ENCODE results near the gene KERA.
"Not testable (repeated sequence)": the region's sequence is repeated elsewhere in the genome, so short reads cannot be mapped to it uniquely, and the experiment has no call there.

Gene KERA, protein sequence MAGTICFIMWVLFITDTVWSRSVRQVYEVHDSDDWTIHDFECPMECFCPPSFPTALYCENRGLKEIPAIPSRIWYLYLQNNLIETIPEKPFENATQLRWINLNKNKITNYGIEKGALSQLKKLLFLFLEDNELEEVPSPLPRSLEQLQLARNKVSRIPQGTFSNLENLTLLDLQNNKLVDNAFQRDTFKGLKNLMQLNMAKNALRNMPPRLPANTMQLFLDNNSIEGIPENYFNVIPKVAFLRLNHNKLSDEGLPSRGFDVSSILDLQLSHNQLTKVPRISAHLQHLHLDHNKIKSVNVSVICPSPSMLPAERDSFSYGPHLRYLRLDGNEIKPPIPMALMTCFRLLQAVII

DNA sequence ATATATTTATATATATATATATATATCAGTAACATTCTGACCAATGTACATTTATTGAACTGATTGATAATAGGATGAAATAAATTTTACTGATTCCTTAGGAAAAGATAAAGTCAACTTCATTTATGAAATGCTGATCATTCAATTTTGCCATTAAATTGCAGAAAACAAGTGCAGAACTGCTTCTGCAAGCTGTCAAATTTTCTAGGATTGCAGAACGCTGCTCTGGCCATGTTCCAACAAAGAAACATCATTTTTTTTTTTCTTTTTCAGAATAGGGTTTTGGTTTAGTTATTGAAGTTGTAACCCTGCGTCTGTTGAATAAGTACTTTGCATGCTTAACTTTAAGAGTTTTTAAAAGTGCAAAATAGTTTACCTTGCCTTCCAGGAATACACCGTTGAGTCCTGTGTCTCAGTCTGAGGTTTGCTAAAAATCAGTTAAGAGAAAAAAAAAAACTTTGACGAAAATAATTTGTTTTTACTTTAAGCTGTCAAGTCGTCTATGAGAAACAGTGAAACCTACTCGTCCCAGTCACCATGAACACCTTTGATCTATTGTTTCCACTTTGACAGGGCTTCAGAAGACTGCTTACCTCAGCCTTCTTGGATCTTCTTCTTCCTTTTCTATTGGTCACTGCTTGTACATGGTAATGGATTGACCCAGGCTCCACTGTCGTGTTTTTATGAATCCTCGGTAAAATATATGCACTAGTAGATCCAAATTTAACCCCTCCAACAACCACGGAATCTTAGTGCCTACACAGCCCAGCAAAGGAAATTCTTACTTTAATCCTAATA lies at the start of gene KERA:
TSS of gene KERA (minus strand) at position 657 of the 798 bp plus-strand sequence. CDS start 1,743 bp downstream, outside the sequence.
- DNase-seq = no peak

DNA sequence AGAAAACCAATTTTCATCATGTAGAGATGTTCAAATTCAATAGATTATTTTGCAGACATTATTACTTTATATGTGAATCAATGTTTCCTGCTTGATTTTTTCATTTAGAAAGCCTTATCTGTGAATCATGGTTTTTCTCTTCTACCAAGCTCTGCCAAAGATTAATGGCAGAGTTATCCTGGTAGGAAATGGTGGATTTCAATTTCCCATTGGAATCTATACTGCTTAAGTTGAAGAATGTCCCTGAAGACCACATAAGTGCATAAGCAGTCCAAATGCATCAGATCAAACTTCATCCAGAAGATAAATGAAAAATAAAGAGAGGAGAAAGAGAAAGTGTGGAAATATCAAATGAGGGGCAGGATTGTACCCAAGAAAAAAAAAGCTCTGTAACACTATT lies 48.5 kb upstream of the KERA start:
- no peak for DNase-seq

DNA sequence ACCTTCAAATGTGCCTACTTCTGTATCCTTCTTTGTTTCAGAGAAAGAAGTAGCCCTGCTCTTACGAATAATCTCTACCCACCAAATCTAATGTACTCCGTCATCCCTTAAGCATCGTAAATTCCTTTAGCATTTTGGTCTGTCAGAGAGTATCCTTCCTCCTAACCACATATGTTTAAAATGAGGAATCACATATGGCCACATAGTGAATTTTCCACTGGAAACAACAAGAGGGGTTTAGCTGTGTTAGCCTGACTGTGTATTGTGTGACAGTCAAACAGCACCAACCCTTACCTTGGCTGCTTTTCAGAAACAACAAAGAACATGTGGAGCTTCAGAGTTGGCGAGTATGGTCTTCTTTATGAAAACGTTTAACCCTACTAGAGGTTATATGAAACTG lies 48.0 kb upstream of the KERA start:
- no peak for DNase-seq

DNA sequence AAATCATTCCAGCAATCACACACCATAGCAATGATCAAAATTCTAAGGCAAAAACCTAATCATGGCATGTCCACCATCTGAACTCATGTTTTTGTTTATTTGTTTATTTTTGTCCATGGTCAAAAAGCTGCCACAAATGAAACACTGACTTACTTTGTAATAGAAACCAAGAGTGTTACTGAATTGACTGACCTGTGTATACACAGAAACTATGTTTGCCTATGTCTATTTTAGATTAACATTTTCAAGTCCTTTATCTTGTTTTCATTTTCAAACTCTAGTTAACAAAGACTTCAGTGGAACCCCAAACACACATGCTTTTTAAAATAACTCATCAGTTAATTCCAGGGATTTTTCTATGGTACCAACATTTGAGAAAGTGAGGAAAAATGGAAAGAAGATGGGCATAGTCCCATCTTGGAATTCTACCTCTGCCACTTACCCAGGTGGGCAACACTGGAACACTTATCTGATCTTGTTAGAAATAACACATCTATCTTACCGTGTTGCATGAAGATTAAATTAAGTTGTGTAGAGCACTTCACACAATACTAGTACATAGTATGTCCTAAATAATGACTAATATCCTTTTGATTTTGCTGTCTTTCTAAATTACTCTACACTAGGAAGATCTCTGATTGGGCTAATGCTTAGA lies 47.1 kb upstream of the KERA start:
- DNase-seq = no peak

DNA sequence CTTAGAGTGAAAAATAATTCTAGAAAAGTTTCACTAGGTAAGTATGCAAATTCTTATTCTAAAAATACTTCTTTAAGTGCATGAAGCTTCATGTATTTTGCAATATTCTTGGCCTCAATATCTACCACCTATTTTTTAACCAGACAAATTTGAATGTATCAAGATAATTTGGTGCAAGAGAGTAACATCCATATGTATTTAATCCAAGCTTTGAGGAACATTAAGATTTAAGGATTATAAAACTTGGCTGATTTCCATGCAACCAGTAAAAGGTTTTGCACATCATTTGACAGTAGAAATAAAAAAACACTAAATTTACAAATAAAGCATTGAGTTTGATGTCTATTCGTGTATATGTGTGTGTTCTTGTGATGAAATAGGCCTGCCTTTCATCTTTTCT lies 45.8 kb upstream of the KERA start:
- no peak for DNase-seq

DNA sequence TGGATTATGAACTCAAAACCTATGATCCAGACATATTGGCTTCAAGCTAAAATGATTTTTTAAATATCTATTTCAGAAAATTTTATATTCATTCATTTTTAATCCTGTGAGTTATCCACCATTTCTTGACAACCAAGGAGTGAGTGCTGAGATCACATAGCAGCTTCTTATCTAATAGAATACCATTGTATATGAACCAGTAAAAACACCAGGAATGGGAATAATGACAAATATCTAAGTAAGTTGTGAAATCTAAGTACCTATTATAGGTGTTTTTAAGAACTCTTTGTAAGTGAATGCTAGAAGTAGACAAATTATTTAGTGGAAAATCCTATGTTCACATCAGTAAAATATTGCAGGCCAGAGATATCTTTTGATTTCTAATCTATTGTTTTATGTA lies 45.3 kb upstream of the KERA start:
- DNase-seq = no peak

DNA sequence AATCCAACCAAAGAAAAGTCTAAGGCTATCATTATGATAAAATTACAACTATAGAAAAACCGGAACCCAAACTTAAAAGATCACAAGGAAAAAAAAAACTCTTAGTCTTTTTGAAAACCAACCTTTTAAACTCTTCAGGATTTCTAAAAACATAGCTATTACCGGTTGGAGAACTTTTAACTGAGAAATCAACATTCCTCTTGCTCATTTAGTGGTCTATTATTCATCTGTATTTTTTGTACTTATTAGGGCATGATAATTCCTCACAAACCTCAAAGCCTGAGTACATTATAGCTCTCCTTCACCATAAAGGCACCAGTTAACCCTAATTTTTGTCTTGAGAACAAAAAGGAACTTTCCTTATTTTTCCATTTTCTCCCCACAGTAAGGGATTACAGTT lies 43.1 kb upstream of the KERA start:
- no peak for DNase-seq

DNA sequence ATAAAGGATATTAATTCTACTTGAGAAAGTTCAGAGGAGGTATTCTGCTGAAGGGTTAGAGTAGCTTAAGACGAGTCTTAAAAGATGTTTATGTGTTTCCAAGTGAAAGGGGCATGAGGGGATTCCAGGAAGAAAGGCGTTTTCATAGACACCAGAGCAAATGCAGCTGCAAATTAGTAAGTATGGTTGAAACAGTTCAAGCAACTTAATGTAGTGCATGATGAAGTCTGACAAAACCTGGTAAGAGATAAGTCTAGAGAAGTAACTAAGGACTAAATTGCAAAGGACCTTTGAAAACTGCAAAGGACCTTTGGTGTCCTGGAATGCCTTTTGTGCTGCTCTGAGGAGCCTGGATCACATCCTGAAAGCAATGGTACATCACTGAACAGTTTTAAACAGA lies 42.0 kb upstream of the KERA start:
- DNase-seq = no peak

DNA sequence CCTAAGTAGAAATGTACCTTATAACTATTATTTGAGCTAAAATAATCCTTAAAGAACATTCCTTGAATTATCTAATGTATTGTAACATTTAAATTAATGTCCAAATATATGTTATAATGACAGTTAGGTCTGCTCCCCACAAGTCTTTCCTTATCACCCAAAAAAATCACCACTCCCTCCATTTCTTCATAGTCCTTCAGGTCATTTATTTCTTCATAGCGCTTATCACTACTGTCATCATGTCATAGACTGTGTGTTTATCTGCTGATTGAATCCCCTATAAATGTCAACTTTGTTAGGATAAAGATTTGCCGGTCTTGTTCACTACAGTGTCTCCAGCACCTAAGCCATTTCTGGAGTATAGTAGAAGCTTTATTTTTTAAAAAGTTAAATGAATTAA lies 41.5 kb upstream of the KERA start:
- no peak for DNase-seq

DNA sequence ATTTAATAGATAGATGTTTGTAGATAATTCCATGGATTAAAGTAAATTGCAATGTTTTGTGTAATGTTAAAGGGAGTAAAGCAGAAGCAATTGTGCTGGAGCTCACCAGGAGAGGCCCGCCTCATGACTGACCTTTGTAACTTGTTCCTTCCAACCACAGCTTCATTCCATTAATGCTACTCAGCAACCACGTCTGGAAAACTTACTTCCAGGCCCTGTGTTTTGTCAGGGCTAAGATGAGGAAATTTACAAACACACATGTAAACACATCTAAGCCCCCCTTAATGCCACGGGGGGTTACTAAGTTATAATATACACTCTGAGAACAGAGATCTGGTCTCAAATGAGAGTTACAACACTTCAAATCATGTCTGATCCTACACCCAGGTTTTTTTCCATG lies 41.1 kb upstream of the KERA start:
- DNase-seq = no peak

DNA sequence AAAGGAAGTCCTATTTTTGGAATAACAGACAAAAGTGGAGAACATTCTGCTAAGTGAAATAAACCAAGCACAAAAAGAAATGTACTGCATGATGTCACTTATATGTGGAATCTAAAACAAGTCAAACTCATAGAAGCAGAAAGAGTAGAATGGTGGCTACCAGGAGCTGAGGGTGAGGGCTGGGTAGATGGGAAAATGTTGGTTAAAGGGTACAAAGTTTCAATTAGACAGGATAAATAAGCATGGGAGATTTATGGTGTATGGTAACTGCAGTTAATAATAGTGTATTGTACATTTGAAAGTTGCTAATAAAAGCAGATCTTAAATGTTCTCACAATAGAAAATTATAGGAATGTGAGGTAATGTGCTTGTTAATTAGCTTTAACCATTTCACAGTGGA lies 40.6 kb upstream of the KERA start:
- no peak for DNase-seq

DNA sequence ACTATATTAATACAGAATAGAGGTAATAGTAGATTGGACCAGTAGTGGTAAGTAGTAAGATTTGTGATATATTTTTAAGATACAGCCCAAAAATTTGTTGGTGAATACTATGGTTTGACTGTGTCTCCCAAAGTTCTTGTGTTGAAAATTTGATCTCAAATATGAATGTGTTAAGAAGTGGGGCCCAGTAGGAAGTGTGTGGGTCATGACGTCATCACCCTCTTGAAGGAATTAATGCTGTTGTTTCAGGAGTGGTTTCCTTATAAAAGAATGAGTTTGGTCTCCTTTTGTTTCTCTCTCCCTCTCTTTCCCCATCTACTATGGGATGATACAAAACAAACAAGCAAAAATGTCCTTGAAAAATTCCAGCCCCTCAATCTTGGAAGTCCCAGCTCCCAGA lies 37.1 kb upstream of the KERA start:
- DNase-seq = no peak

DNA sequence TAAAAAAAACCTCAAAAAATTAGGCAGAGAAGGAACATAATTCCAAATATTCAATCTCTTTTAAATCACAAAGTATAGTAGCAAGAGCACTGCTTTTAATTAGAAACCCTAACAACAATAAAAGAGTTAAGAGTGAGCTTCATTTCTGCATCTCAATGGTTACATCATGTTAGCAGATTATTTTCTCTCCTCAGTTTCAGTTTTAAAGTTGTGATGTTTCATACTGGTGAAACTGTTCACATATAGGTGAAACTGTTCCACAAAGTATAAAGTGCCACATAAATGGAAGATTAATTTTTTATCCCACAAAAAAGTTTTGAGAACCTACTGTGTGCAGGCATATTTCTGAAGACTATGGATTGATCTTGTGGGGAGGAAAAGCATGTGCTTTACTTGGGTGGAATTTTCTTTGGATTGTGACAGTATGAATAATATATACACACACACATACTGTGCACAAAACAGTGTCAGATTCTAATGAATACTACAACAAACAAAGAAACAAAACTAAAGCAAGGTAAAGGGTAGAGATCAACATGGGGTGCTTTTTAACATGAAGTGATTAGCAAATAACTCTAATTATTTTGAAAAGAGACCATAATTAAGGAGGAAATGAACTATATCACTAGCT lies 36.3 kb upstream of the KERA start:
- no peak for DNase-seq

DNA sequence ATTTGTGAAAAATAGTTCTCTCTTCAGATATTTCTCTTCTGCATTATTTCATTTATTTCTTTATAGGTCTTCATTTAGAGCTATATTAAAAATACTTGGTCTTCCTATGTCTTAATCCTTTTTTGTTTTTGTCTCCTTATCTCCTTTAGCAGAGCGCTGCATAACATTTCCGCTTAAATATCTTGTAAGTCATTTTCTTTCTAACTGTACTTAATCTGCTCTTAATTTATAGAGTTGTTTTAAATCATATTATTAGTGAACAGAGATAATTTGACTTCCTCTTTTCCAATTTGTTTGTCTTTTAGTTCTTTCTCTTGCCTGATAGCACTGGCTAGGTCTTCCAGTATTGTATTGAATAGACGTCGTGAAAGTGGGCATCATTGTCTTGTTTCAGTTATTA lies 35.5 kb upstream of the KERA start:
- no peak for DNase-seq

DNA sequence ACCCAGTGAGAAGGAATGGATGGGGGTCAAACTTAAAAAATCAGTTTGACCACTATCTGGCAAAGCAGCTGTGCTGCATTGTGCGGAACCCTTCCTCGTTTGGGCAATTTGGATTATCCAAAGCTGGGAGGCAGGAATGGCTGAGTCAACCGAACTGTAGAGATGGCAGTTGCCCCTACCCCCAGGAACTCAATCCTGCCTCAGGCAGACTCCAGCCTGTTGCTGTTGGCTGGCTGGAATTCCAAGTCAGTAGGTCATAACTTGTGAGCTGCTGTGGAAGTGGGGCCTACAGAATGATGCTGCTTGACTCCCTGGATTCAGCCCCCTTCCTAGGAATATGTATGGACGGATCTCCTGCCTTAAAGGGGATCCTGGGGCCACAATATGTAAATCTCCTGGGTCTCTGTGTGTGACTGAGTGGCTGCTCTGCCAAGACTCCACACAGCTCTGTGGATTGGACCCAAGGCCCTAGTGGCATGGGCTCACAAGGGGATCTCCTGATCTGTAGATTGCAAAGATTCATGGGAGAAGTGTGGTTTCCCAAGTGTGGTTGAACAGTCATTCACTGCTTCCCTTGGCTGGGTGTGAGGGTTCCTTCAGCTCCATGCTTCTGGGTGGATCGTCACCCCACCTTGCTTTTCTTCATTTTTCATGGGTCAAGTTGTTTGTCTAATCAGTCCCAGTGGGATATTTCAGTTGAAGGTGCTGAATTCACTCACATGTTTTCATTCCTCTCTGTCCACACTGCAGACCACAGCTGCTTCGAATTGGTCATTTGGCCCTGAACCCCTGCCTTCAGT lies 34.3 kb upstream of the KERA start:
- no peak for DNase-seq

DNA sequence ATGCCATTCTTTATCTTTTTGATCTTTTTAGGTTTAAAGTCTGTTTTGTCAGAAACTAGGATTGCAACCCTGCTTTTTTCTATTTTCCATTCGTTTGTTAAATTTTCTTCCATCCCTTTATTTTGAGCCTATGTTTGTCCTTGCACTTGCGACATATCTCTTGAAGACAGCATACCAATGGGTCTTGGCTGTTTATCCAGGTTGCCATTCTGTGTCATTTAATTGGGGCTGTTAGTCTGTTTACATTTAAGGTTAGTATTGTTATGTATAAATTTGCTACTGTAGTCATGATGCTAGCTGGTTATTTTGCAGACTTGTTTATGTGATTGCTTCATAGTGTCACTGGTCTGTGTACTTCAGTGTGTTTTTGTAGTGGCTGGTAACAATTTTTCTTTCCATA lies 32.1 kb upstream of the KERA start:
- DNase-seq = not testable (repeated sequence)

DNA sequence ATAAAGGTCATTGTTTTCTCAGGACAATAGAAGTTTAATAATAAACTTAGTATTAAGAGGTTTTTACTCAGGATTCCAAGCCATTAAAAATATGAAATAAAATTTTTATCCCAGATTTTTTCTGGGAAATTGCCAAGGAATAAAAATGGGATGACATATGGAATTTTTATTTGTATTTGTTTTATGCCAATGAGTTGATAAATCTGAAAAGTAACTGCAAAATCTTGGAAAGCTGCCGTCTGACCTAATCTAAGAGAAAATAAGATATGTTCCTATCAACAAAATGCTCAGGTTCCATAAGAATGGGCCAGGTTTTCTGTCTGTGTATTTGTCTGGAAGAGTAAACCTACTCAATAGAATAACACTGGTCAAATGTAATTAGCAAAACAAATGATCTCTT lies 22.2 kb upstream of the KERA start:
- no peak for DNase-seq

DNA sequence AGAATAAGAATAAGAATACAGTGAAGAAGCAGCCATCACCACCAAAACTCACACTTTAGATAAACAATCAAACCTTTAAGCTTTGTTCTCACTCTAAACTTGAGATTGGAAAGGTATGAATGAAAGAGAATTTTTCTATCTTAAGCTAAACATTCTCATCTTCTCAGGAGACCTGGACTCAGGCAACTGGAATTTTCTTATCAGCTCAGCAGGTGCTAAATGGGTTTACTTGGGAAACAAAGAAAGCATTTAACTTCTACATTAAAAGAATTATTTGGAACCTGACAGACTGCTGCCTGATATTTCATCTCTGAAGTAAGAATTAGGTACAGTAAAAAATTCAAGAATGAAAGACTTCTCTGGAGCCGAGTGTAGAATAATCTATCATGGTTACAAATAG lies 20.7 kb upstream of the KERA start:
- no peak for DNase-seq

DNA sequence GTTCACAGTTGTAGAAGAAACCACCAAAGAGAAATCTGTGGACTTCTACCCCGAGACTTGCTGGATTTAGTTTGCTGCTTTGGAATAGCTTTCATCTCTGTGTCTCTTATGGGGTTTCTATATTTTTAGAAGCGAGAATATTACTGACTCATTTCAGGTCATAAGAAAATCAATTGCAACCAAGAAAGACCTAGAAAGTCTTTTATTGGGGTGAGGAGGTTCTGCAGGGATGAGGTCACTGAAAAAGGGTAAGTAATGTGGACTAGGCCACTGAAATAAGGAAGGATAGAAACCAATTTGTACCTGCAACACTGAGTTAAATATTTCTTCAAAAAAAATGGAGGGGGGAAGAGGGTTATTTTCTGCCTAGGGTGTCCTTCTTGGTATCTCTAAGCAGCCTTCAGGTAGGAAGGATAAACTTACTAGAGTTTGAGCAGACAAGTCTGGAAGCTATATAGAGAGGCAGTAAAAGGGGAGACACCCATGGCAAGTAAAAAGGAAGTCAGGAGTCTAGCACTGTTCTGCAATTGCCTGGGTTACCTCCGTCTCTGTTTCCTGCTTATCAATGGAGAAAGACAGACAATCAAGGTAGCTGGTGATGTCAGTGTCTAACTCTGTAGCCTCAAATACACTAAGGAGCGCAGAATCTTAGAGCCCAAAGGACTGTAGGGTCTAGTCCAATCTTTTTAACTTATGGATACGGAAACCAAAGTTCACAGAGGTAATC lies 19.6 kb upstream of the KERA start:
- no peak for DNase-seq

DNA sequence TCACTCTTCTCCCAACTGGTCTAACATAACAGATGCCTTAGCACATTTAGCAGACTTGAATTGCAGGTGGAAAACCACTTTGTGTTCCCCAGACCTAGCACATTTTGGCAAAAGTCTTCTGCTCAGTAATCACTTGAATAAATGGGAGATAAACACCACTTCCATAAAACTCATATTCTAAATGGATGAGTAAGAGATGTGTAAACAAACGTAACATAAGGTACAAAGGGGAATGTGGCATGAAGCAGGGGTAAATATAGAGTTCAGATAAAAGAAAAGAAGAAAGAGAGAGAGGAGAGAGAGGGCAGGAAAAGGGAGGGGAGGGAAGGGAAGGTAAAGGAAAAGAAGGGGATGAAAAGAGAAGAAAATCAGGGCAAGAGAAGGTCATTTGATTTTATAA lies 17.0 kb upstream of the KERA start:
- no peak for DNase-seq

DNA sequence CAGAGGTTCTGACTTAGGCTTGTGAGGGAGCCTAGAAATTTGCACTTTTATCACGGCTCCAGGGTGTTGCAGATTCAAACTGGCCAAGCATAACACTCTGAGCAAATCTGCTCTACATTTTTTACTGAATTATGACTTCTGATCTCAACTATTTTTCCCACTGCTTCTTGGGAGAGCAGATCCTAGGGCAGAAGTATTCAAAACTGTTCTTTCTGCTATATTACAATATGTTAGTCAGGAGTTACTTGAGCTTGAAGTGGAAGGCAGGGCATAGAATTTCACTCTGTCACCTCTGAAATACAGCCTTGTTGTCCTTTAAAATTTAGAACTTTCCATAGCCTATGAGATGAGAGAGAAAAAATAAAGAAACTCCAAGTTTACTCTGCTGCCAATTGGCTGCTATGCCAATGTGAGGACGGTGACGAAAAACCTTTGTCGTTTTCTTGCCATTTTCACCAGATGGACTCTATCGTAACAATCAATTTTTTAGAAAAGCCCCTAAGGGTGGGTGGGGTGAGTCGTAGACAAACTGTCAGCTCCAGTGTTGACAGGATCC lies 16.4 kb upstream of the KERA start:
- DNase-seq = no peak

DNA sequence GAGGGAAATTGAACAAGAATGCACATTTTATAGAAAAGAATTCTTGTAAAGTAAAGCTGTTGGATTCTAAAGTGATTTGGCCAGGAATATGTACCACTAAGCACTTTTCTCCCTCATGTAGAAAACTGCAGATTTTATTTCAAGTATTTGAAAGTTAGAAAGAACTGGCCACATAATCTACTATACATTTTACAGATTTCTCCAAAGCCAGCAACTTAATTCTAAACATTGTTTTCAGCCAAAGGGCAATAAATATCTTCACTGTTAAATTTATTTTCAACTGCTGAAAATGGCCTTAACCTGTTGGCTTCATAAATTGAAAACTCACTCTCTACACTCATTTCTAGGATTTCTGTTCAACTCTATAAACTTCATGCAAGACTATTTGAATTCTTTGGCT lies 15.6 kb upstream of the KERA start:
- no peak for DNase-seq
